HL-60 (cell line): Measurements from ENCODE around the gene ATP1A3.

Experiments used
- CTCF ChIP-seq: IDR thresholded peaks from one replicate; pipeline ENCODE4 v1.5.1; 2011; ENCODE audit warnings: low read length, control low read depth, inconsistent platforms; ENCODE audit not compliant: insufficient read depth
- POLR2AphosphoS5 ChIP-seq: IDR thresholded peaks from 2 replicates; pipeline ENCODE4 v1.6.1; 2012; ENCODE audit warnings: low read depth
- REST ChIP-seq: IDR thresholded peaks from 2 replicates; pipeline ENCODE4 v1.6.1; 2012; ENCODE audit warnings: low read depth; ENCODE audit not compliant: insufficient replicate concordance

DNA sequence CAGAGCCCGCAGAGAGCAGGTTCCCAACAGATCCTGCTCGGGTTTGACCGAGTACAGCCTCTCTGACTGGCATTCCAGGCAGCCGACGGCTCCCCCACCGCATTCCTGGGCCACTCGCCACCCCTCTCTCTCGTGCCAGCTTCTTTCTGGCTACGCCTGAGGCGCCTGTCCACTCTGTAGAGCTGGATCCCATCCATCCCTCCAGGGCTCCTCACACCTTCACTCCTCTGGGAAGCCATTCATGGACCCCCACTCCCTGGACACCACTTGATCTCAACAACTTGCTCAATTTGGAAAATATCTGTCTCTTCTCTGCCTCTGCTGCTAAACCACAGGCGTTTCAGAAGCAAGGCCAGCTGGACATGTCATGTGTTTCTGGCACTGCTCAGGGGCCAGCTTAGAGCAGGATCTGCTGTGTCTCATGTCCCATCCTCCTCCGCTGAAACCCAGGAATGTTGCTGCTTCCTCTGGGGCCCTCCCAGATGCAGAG lies 30.6 kb upstream of the ATP1A3 start:
- no peak for TF ChIP-seq CTCF
- TF ChIP-seq REST: no peak
- no peak for TF ChIP-seq POLR2AphosphoS5
